ENCODE measurements around the gene EXTL1.
"Not testable (repeated sequence)": the region's sequence is repeated elsewhere in the genome, so short reads cannot be mapped to it uniquely, and the experiment has no call there.

Gene EXTL1

GRCh38 chr1:26021647-26022403, at the start of gene EXTL1:
EXTL1 (plus strand) TSS chr1:26021775; CDS start chr1:26022647, 872 bp downstream.
- DNase-seq = peak; percentile 18 to 58

GRCh38 chr1:25971811-25972180, 49.8 kb upstream of the EXTL1 start:
- no peak for DNase-seq

- no peak for DNase-seq
Measured at GRCh38 chr1:25973610-25974321, 47.8 kb upstream of the EXTL1 start.

GRCh38 chr1:25977801-25978200, 43.8 kb upstream of the EXTL1 start:
- DNase-seq = peak in 1 of 2 donors; percentile 5

- no peak for DNase-seq
Measured at GRCh38 chr1:25978403-25978802, 43.2 kb upstream of the EXTL1 start.

- DNase-seq = no peak
Measured at GRCh38 chr1:25979210-25979609, 42.4 kb upstream of the EXTL1 start.

- DNase-seq = no peak
Measured at GRCh38 chr1:25985171-25985570, 36.4 kb upstream of the EXTL1 start.

- DNase-seq = no peak
Measured at GRCh38 chr1:25985670-25986069, 35.9 kb upstream of the EXTL1 start.

GRCh38 chr1:25986773-25987172, 34.8 kb upstream of the EXTL1 start:
- DNase-seq = not testable (repeated sequence)

- no peak for DNase-seq
Measured at GRCh38 chr1:25987951-25988350, 33.6 kb upstream of the EXTL1 start.

GRCh38 chr1:25989440-25990234, 31.9 kb upstream of the EXTL1 start:
- no peak for DNase-seq

GRCh38 chr1:25990251-25990650, 31.3 kb upstream of the EXTL1 start:
- no peak for DNase-seq

- DNase-seq = no peak
Measured at GRCh38 chr1:25990702-25991395, 30.7 kb upstream of the EXTL1 start.

GRCh38 chr1:25991937-25992688, 29.5 kb upstream of the EXTL1 start:
- DNase-seq = no peak

GRCh38 chr1:25992689-25993171, 28.8 kb upstream of the EXTL1 start:
- no peak for DNase-seq

- no peak for DNase-seq
Measured at GRCh38 chr1:25993197-25993951, 28.2 kb upstream of the EXTL1 start.

- no peak for DNase-seq
Measured at GRCh38 chr1:25994402-25995150, 27.0 kb upstream of the EXTL1 start.

GRCh38 chr1:25996966-25997827, 24.4 kb upstream of the EXTL1 start:
- DNase-seq = peak in 1 of 2 donors; percentile 33

All from hippocampal formation (tissue), 2 donors.